OCI-LY3 (cell line): Measurements from ENCODE around the gene MARF1.

Experiments used
- H2AFZ ChIP-seq: fragments of 200-600, 300-600 bp; shearing (Covaris generic); 2 replicates; pipeline ENCODE4 v1.6.0; 2014; ENCODE audit warnings: antibody characterized with exemption, low read depth, low read length
- H3K27ac ChIP-seq: fragments of 200-600, 300-600 bp; sonication (generic); 2 replicates; pipeline ENCODE4 v1.5.1; 2014; ENCODE audit warnings: mild to moderate bottlenecking, low read length, moderate library complexity, mixed read lengths
- H3K27me3 ChIP-seq: fragments of 200-600, 300-600 bp; sonication (generic); 2 replicates; pipeline ENCODE4 v1.6.1; 2014; ENCODE audit warnings: low read depth, low read length, mixed read lengths
- H3K36me3 ChIP-seq: fragments of 200-600, 300-600 bp; sonication (generic); replicated peaks from 2 replicates; pipeline ENCODE3; 2014; ENCODE audit warnings: low read depth, low read length, mixed read lengths
- H3K4me1 ChIP-seq: fragments of 300-600, 200-600 bp; sonication (generic); 2 replicates; pipeline ENCODE4 v1.6.1; 2014; ENCODE audit warnings: low read length, mixed read lengths
- H3K4me2 ChIP-seq: fragments of 200-600, 300-600 bp; sonication (generic); 2 replicates; pipeline ENCODE4 v1.6.1; 2014; ENCODE audit warnings: low read length, mixed read lengths
- H3K4me3 ChIP-seq: fragments of 300-600, 200-600 bp; sonication (generic); 2 replicates; pipeline ENCODE4 v1.5.1; 2014; ENCODE audit warnings: antibody characterized with exemption, mild to moderate bottlenecking, low read length, moderate library complexity
- H3K79me2 ChIP-seq: fragments of 300-600, 200-600 bp; shearing (Covaris generic); 2 replicates; pipeline ENCODE4 v1.6.1; 2014; ENCODE audit warnings: mild to moderate bottlenecking, low read length, mixed read lengths
- H3K9ac ChIP-seq: fragments of 300-600, 200-600 bp; shearing (Covaris generic); 2 replicates; pipeline ENCODE4 v1.6.0; 2014; ENCODE audit warnings: mild to moderate bottlenecking, low read length, moderate library complexity
- H3K9me3 ChIP-seq: fragments of 200-600, 300-600 bp; shearing (Covaris generic); 2 replicates; pipeline ENCODE4 v1.6.1; 2014; ENCODE audit warnings: low read length, mixed read lengths; ENCODE audit not compliant: insufficient read depth
- H4K20me1 ChIP-seq: fragments of 200-600, 300-600 bp; sonication (generic); 2 replicates; pipeline ENCODE4 v1.6.1; 2016; ENCODE audit warnings: low read length, mixed read lengths; ENCODE audit not compliant: insufficient read depth
- CTCF ChIP-seq: fragments of 200-600, 300-600 bp; sonication (generic); IDR thresholded peaks from 2 replicates; pipeline ENCODE4 v1.5.1; 2014; ENCODE audit warnings: antibody characterized with exemption, low read length, low read depth
- EZH2phosphoT487 ChIP-seq: fragments of 200-600 bp; shearing (Covaris generic); IDR thresholded peaks from 2 replicates; pipeline ENCODE4 v1.6.1; 2018; ENCODE audit warnings: antibody characterized with exemption, mixed run types, low read depth

MARF1 gene

DNA sequence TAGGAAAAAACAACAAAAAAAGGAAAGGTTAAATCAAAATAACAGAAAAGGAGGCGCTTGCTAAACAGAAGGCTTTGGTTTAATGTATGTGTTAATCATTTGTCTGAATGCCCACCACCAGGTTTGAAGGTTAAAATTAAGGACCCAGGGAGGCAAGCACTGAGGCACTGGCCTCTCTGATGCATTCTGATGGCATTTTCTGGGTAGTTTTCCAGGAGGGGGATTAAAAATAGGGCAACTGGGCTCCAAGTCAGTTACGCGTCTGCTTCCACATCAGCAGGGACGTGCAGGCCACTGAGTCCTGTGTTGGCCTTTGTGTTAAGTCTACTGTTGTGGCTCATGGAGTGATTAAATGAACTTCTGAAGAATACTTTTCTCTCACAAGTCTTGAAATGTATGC is 26.9 kb downstream of the MARF1 start:
- no peaks in the 10 kb centered on the region for H3K4me1 ChIP-seq
- peaks cover 75% of the 10 kb centered on the region for H3K36me3 ChIP-seq
- no peaks in the 10 kb centered on the region for H3K9me3 ChIP-seq

GRCh38 chr16:15613676-15614075 is 29.3 kb downstream of the MARF1 start:
- Histone ChIP-seq H3K36me3 (peaks cover 77% of the 10 kb centered on the region), H3K27me3 (no peaks in the 10 kb centered on the region), H3K79me2 (no peaks in the 10 kb centered on the region), H4K20me1 (no peaks in the 10 kb centered on the region), H3K9me3 (no peaks in the 10 kb centered on the region), H3K27ac (no peak overlapping the region), H3K4me3 (no peak overlapping the region), H3K4me2 (no peak overlapping the region), H3K9ac (no peak overlapping the region), H3K4me1 (no peaks in the 10 kb centered on the region), H2AFZ (no peak overlapping the region)
- TF ChIP-seq CTCF (no peak), EZH2phosphoT487 (no peak)

More for the DNA sequence above, 26.9 kb downstream of the MARF1 start:
- Histone ChIP-seq H2AFZ (no peak overlapping the region), H3K4me3 (no peak overlapping the region), H3K27ac (no peak overlapping the region), H3K79me2 (no peaks in the 10 kb centered on the region), H3K27me3 (no peaks in the 10 kb centered on the region), H3K4me2 (no peak overlapping the region), H4K20me1 (no peaks in the 10 kb centered on the region), H3K9ac (no peak overlapping the region)
- no peak for TF ChIP-seq EZH2phosphoT487
- TF ChIP-seq CTCF, result no peak

DNA sequence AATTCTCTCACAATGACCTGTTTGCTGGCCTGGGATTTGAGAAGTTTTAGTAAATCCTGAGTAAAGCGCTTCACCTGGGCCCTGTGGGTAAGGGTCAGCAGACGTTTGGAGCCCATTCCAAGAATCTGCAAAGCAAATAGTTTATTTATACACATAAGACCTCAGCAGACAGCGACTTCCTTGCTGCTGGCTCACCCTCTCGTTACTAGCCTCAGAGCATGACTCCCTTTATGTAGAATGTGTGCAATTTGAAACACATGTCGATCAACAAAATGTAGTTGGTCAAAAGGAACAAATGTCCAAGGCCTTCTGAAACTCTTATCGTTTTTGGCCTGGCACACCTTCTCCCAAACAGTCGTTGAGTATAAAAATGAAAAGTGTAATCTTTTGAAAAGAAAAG is 31.3 kb downstream of the MARF1 start:
- Histone ChIP-seq H4K20me1 (no peaks in the 10 kb centered on the region), H3K9me3 (no peaks in the 10 kb centered on the region), H3K79me2 (no peaks in the 10 kb centered on the region), H3K36me3 (peaks cover 74% of the 10 kb centered on the region), H2AFZ (no peak overlapping the region), H3K4me2 (no peak overlapping the region), H3K4me1 (no peaks in the 10 kb centered on the region), H3K9ac (no peak overlapping the region), H3K27me3 (no peaks in the 10 kb centered on the region), H3K4me3 (no peak overlapping the region), H3K27ac (no peak overlapping the region)
- no peak for TF ChIP-seq CTCF
- no peak for TF ChIP-seq EZH2phosphoT487

GRCh38 chr16:15610369-15610871 is 32.5 kb downstream of the MARF1 start:
- Histone ChIP-seq H3K4me3 (no peak overlapping the region), H3K27me3 (no peaks in the 10 kb centered on the region), H3K27ac (no peak overlapping the region), H3K36me3 (peaks cover 74% of the 10 kb centered on the region), H3K9me3 (no peaks in the 10 kb centered on the region), H3K4me1 (no peaks in the 10 kb centered on the region), H3K79me2 (no peaks in the 10 kb centered on the region; the same call in 1 of the 2 replicates), H3K9ac (no peak overlapping the region), H2AFZ (no peak overlapping the region), H3K4me2 (no peak overlapping the region), H4K20me1 (no peaks in the 10 kb centered on the region)
- TF ChIP-seq CTCF, result no peak
- no peak for TF ChIP-seq EZH2phosphoT487
